D721Med (cell line): ENCODE measurements around the gene STK11IP.

Source experiments
- DNase-seq: peaks from one replicate; pipeline ENCODE4 v3.0.0; 2011; ENCODE audit warnings: low spot score; ENCODE audit not compliant: insufficient read length
- FAIRE-seq: peaks from 2 replicates; lab custom pipeline; 2011; peaks lifted over from hg19 to GRCh38; lab: Jason Lieb, UNC
- TF ChIP-seq, protein P1 (sequence below): IDR thresholded peaks from 2 replicates; pipeline ENCODE4 v1.5.1; 2012; ENCODE audit warnings: mild to moderate bottlenecking, control low read depth; ENCODE audit not compliant: insufficient read depth; ENCODE audit errors: missing control alignments

The STK11IP gene

DNA sequence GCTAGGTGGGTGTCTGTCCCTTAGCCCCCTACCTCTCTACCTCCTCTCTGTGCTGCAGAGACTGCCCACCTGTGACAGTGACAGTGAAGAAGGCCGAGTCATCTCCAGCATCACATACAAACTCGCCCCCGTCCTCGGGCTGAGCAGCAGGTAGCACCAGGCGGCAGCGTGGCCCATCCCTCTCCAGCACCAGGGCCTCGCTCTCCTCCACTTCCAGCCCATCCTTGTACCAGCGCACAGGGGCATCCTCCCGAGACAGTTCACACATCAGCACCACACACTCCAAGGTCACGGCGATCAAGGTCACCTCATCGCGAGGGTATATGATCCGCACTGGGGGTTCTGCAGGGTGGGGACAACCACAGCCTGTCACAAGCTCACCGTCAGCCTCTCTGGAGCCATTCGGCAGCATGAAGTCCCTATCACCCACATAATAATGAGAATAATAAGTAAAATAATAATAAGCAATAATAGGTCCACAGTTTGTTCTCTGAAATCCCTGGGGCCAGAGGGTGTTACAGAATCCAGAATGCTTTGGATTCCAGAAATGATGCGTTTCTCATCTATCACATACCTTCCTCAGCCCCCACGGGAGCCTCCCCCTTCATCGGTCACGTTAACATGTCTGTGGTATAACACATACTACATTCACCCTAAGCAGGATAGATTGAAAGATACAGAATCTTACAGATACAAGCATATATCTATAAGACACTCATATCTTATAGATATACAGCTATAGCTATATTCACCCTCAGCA is 38.3 kb upstream of the STK11IP start:
- FAIRE-seq (no peak), DNase-seq (no peak)
- TF ChIP-seq, protein P1, sequence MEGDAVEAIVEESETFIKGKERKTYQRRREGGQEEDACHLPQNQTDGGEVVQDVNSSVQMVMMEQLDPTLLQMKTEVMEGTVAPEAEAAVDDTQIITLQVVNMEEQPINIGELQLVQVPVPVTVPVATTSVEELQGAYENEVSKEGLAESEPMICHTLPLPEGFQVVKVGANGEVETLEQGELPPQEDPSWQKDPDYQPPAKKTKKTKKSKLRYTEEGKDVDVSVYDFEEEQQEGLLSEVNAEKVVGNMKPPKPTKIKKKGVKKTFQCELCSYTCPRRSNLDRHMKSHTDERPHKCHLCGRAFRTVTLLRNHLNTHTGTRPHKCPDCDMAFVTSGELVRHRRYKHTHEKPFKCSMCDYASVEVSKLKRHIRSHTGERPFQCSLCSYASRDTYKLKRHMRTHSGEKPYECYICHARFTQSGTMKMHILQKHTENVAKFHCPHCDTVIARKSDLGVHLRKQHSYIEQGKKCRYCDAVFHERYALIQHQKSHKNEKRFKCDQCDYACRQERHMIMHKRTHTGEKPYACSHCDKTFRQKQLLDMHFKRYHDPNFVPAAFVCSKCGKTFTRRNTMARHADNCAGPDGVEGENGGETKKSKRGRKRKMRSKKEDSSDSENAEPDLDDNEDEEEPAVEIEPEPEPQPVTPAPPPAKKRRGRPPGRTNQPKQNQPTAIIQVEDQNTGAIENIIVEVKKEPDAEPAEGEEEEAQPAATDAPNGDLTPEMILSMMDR, result no peak

DNA sequence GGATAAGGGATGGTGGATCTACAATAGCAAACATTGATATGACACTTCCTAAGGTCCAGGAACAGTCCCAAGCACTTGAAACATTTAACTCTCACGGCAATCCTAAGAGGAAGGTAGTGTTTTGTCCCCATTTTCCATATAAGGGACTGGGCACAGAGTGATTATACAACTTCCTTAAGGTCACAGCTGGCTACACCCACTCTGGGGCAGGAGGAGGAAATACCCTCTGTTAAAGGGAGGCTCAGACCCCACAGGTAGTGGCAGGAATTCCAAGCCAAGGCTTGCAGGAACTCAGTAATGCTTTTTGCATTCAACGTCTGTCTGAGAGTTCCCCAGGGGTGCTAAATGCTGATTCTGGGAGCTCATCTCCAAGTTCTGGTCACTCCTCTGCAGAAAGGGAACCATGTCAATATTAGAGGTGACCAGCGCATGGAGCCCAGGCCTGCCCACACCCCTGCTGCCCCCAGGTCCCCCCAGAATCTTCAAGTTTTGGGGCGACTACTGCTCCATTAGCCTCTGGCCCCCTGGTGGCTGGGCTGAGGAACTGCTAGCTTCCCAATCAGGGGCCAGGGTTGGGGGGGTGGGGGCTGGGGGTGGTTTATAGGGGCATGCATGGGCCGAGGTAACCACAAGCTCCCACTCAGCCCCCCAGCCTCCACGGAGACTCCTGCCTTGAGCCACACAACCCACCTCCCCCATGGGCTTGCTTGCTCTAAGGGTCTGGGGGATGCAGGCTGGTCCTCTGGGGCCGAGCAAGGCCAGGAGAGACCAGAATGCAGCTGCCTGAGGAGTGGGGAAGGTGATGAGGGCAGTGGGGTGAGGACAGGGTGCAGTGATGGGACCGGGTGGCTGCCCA is 37.4 kb upstream of the STK11IP start:
- TF ChIP-seq, protein P1, result peak; percentile 33
- FAIRE-seq, result no peak
- DNase-seq, result peak; percentile 62

GRCh38 chr2:219560893-219561178 is 36.8 kb upstream of the STK11IP start:
- no peak for FAIRE-seq

DNA sequence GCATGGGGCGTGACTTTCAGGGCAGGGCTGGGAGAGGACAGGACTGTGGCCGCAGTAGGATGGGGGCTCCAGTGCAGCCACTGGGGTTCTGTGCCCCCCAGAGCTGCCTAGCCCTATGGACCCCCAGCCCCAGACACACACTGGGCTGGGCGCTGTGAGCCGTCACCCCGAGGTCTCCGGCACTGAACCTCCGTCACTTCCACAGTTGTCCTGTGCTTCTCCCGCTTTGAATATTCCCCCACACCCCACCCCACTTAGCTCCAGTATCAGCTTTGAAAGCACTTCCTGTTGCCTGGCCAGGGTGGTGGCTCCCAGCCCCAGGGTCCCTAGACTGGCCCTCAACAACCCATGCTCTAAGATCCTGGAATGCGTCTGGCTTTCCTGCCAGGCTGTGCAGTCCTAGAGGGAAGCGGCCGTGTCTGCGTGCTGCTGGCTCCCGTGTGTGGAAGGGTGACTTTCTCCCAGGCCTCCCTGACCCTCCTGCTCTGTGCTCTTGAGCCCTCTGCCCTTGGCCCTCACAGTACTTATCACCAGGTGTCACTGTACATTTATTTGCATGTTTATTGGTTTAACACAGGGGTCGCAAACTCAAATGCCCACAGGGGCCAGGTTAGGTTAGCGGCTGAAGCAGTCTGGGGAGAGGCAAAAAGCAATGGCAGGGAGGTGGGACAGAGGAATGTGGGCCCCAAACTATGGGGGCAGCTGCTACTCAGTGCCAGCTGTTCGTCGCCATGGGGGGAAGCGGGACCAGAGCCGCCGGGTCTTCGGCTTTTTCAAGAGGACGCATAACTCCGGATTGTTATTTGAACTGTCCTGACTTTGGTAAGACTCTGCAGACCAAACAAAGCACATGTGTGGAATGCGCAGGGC is 36.2 kb upstream of the STK11IP start:
- FAIRE-seq, result no peak

More at GRCh38 chr2:219560893-219561178, 36.8 kb upstream of the STK11IP start:
- TF ChIP-seq, protein P1, result no peak
- DNase-seq, result no peak

GRCh38 chr2:219562049-219563020 is 35.3 kb upstream of the STK11IP start:
- no peak for FAIRE-seq
- TF ChIP-seq, protein P1, result no peak
- DNase-seq, result no peak

More for the DNA sequence above, 36.2 kb upstream of the STK11IP start:
- no peak for DNase-seq
- TF ChIP-seq, protein P1, result no peak
